G401 (cell line): ENCODE results near the gene CCL5. TPM values are rescaled to one million over a fixed set of nuclear protein-coding genes. Genes with fewer than 3 reads are reported as not detected.

Source experiments
- DNase-seq: peaks from one replicate; pipeline ENCODE4 v3.0.0-alpha.2; 2015; ENCODE audit warnings: low spot score
- in situ Hi-C: cut with HindIII; loops from 2 replicates; pipeline ENCODE4 v1.10.0; 2016; ENCODE audit warnings: low sequenced_read_pairs, mixed read lengths
- total RNA-seq: library from RNA; depleted of rRNA; stranded (reverse); fragments of >200 nt; shearing (Covaris generic); gene quantifications from 2 replicates; pipeline ENCODE4 v1.2.3, GENCODE V29; 2014; rRNA removed

Gene CCL5
- total RNA-seq: not detected in 2 replicates

- no peak for DNase-seq
- in situ Hi-C loops: no loop called here
Observed at GRCh38 chr17:35879773-35880654, at the start of gene CCL5. TSS of gene CCL5 (minus strand) at chr17:35880360.

GRCh38 chr17:35927714-35928113 is 47.6 kb upstream of the CCL5 start:
- in situ Hi-C loops: no loop called here
- DNase-seq: no peak

GRCh38 chr17:35923609-35924114 is 43.5 kb upstream of the CCL5 start:
- in situ Hi-C loops: no loop called here
- no peak for DNase-seq

- DNase-seq: no peak
- in situ Hi-C loops: no loop called here
Observed at GRCh38 chr17:35920229-35920628, 40.1 kb upstream of the CCL5 start.

- in situ Hi-C loops: no loop called here
- no peak for DNase-seq
Observed at GRCh38 chr17:35918665-35919064, 38.5 kb upstream of the CCL5 start.

- no peak for DNase-seq
- in situ Hi-C loops: no loop called here
Observed at GRCh38 chr17:35917519-35918213, 37.5 kb upstream of the CCL5 start.

- in situ Hi-C loops: no loop called here
- DNase-seq: no peak
Observed at GRCh38 chr17:35915153-35915964, 35.2 kb upstream of the CCL5 start.

GRCh38 chr17:35914354-35914753 is 34.2 kb upstream of the CCL5 start:
- in situ Hi-C loops: no loop called here
- DNase-seq: no peak

GRCh38 chr17:35913609-35914008 is 33.4 kb upstream of the CCL5 start:
- DNase-seq: no peak
- in situ Hi-C loops: no loop called here

GRCh38 chr17:35912942-35913341 is 32.8 kb upstream of the CCL5 start:
- in situ Hi-C loops: no loop called here

GRCh38 chr17:35912339-35912912 is 32.3 kb upstream of the CCL5 start:
- no peak for DNase-seq
- in situ Hi-C loops: no loop called here

More at GRCh38 chr17:35912942-35913341, 32.8 kb upstream of the CCL5 start:
- DNase-seq: no peak

GRCh38 chr17:35909408-35909807 is 29.2 kb upstream of the CCL5 start:
- DNase-seq: no peak
- in situ Hi-C loops: no loop called here

- no peak for DNase-seq
- in situ Hi-C loops: no loop called here
Observed at GRCh38 chr17:35907691-35908090, 27.5 kb upstream of the CCL5 start.

GRCh38 chr17:35906926-35907637 is 26.9 kb upstream of the CCL5 start:
- DNase-seq: no peak
- in situ Hi-C loops: no loop called here

GRCh38 chr17:35906191-35906925 is 26.2 kb upstream of the CCL5 start:
- in situ Hi-C loops: no loop called here
- no peak for DNase-seq

GRCh38 chr17:35903451-35903850 is 23.3 kb upstream of the CCL5 start:
- DNase-seq: no peak
- in situ Hi-C loops: no loop called here

- DNase-seq: no peak
- in situ Hi-C loops: no loop called here
Observed at GRCh38 chr17:35901631-35902175, 21.5 kb upstream of the CCL5 start.
